Measurements from ENCODE around the gene HIBCH.

HIBCH gene

DNA sequence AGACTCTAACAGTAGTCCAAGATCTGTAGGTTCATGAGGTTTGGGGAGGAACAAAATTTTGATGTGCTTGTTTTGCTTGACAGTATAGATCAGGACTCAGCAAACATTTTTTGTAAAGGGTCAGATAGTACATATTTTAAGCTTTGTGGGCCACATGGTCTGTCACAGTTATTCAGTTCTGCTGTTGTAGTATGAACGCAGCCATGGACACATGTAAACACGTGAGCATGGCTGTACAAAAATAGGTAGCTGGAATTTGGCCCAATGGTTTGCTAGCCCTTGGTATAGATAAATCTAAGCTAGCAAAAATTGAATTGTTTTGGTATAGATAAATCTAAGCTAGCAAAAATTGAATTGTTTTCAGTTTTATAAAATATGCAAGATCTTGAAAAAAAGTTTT, 120.5 kb downstream of the HIBCH start:
- Histone ChIP-seq H3K4me3 (no peak overlapping the region), H3K27ac (no peak overlapping the region)
- no peak for DNase-seq (ENCODE audit: low spot score)
- TF ChIP-seq, protein P1, sequence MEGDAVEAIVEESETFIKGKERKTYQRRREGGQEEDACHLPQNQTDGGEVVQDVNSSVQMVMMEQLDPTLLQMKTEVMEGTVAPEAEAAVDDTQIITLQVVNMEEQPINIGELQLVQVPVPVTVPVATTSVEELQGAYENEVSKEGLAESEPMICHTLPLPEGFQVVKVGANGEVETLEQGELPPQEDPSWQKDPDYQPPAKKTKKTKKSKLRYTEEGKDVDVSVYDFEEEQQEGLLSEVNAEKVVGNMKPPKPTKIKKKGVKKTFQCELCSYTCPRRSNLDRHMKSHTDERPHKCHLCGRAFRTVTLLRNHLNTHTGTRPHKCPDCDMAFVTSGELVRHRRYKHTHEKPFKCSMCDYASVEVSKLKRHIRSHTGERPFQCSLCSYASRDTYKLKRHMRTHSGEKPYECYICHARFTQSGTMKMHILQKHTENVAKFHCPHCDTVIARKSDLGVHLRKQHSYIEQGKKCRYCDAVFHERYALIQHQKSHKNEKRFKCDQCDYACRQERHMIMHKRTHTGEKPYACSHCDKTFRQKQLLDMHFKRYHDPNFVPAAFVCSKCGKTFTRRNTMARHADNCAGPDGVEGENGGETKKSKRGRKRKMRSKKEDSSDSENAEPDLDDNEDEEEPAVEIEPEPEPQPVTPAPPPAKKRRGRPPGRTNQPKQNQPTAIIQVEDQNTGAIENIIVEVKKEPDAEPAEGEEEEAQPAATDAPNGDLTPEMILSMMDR (IDR thresholded peaks at IDR 0.05), result no peak

GRCh38 chr2:190197143-190197720, 122.4 kb downstream of the HIBCH start:
- DNase-seq (ENCODE audit: low spot score), result no peak
- H3K27ac ChIP-seq, result no peak overlapping the region

GRCh38 chr2:190190507-190191162, 129.0 kb downstream of the HIBCH start:
- Histone ChIP-seq H3K4me3 (no peak overlapping the region), H3K27ac (no peak overlapping the region)
- DNase-seq (ENCODE audit: low spot score), result no peak
- TF ChIP-seq, protein P1 (IDR thresholded peaks at IDR 0.05), result no peak

More at GRCh38 chr2:190197143-190197720, 122.4 kb downstream of the HIBCH start:
- no peak overlapping the region for H3K4me3 ChIP-seq
- TF ChIP-seq, protein P1 (IDR thresholded peaks at IDR 0.05), result no peak

DNA sequence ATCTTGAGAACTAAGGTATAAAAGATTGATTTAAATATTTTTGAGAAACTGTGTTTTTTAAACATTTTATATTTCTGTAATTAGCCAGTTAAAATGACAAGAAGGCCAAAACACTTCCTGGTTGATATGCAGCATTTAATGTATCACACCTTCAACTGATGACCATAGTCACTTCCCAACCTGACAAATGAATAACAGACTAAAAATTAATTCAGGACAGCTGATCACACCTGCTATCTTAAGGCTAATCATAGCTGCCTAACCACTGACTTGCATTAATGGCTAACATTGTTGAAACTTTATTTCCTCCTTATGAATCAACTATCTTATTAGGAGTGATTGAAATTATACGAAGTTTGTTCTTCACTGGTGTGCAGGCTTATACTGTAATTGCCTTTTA, 131.3 kb downstream of the HIBCH start:
- TF ChIP-seq, protein P1 (IDR thresholded peaks at IDR 0.05), result no peak

GRCh38 chr2:190186238-190186637, 133.4 kb downstream of the HIBCH start:
- TF ChIP-seq, protein P1 (IDR thresholded peaks at IDR 0.05), result no peak
- no peak for DNase-seq (ENCODE audit: low spot score)
- Histone ChIP-seq H3K4me3 (no peak overlapping the region), H3K27ac (no peak overlapping the region)

More for the DNA sequence above, 131.3 kb downstream of the HIBCH start:
- H3K27ac ChIP-seq, result no peak overlapping the region
- no peak overlapping the region for H3K4me3 ChIP-seq
- DNase-seq (ENCODE audit: low spot score), result no peak

DNA sequence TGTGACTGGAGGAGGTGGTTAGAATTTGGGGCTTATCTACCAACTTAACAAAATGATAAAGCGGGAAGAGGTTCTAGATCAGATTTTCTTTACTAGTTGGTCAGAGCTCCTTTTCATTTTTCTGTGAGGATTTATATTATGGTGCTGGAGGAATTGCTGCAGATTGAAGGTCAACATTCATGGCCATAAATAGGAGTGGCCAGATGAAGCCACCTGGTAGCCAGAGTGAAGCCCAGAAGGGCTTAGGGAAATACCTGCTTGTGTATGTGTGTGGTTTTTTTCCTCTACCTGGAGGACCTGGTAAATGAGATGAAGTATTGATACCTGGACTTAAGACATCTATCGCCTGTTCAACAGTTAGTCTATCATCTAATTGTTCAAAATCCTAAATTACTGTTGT, 134.2 kb downstream of the HIBCH start:
- no peak overlapping the region for H3K27ac ChIP-seq
- TF ChIP-seq, protein P1 (IDR thresholded peaks at IDR 0.05), result no peak
- no peak overlapping the region for H3K4me3 ChIP-seq
- no peak for DNase-seq (ENCODE audit: low spot score)

- no peak overlapping the region for H3K4me3 ChIP-seq
- no peak for DNase-seq (ENCODE audit: low spot score)
- no peak overlapping the region for H3K27ac ChIP-seq
- TF ChIP-seq, protein P1 (IDR thresholded peaks at IDR 0.05), result no peak
Observed at GRCh38 chr2:190184460-190184859, 135.2 kb downstream of the HIBCH start.
